ENCODE measurements around the gene UST. TPM values are rescaled to one million over a fixed set of nuclear protein-coding genes. Genes with fewer than 3 reads are reported as not detected.

The UST gene
- total RNA-seq, 1 donor from 2014 or later = 33.3 TPM

GRCh38 chr6:149107520-149107919 is 360.7 kb downstream of the UST start:
- TF ChIP-seq EZH2 (IDR thresholded peaks at IDR 0.05) (no peak), EZH2phosphoT487 (IDR thresholded peaks at IDR 0.05) (no peak), CTCF (IDR thresholded peaks at IDR 0.05) (no peak)
- DNase-seq (ENCODE audit: low spot score) = no peak
- H3K36me3 Mint-ChIP-seq = no peaks in the 10 kb centered on the region

GRCh38 chr6:149108038-149108748 is 361.4 kb downstream of the UST start:
- Histone ChIP-seq H3K4me2 (no peak overlapping the region), H3K9ac (no peak overlapping the region), H3K9me3 (ENCODE audit: low read depth) (no peaks in the 10 kb centered on the region), H3K27ac (no peak overlapping the region), H3K4me1 (peaks cover 7% of the 10 kb centered on the region), H3K36me3 (no peaks in the 10 kb centered on the region), H3K27me3 (no peaks in the 10 kb centered on the region), H4K20me1 (ENCODE audit: low read depth) (no peaks in the 10 kb centered on the region), H2AFZ (replicated peaks) (peak overlapping the region; percentile 99), H3K4me3 (no peak overlapping the region), H3K79me2 (ENCODE audit: low read depth) (no peaks in the 10 kb centered on the region), H3F3A (ENCODE audit: low read depth) (no peaks in the 10 kb centered on the region)
- Mint-ChIP-seq H3K4me3 (no peak overlapping the region), H3K36me3 (no peaks in the 10 kb centered on the region), H3K9me3 (peaks cover 4% of the 10 kb centered on the region), H3K27me3 (ENCODE audit: insufficient read depth, low read depth) (no peaks in the 10 kb centered on the region), H3K27ac (peak overlapping the region; percentile 80), H3K4me1 (peaks cover 10% of the 10 kb centered on the region)
- no peak for DNase-seq (ENCODE audit: low spot score)
- no peak for TF ChIP-seq CTCF (IDR thresholded peaks at IDR 0.05)
- TF ChIP-seq EZH2 (IDR thresholded peaks at IDR 0.05) = no peak
- no peak for TF ChIP-seq EZH2phosphoT487 (IDR thresholded peaks at IDR 0.05)

More at GRCh38 chr6:149107520-149107919, 360.7 kb downstream of the UST start:
- H2AFZ ChIP-seq (replicated peaks) = peak overlapping the region; percentile 99
- Mint-ChIP-seq H3K4me1 (peaks cover 10% of the 10 kb centered on the region), H3K4me3 (no peak overlapping the region), H3K9me3 (no peaks in the 10 kb centered on the region), H3K27ac (peak overlapping the region; percentile 80), H3K27me3 (ENCODE audit: insufficient read depth, low read depth) (no peaks in the 10 kb centered on the region)
- H3K9ac ChIP-seq = no peak overlapping the region
- H3K36me3 ChIP-seq = no peaks in the 10 kb centered on the region
- no peaks in the 10 kb centered on the region for H3K79me2 ChIP-seq (ENCODE audit: low read depth)
- no peaks in the 10 kb centered on the region for H3K9me3 ChIP-seq (ENCODE audit: low read depth)
- no peak overlapping the region for H3K27ac ChIP-seq
- no peak overlapping the region for H3K4me3 ChIP-seq
- H3K27me3 ChIP-seq = no peaks in the 10 kb centered on the region
- H3K4me1 ChIP-seq = peaks cover 7% of the 10 kb centered on the region
- H4K20me1 ChIP-seq (ENCODE audit: low read depth) = no peaks in the 10 kb centered on the region
- no peaks in the 10 kb centered on the region for H3F3A ChIP-seq (ENCODE audit: low read depth)
- no peak overlapping the region for H3K4me2 ChIP-seq

GRCh38 chr6:149108749-149109100 is 361.9 kb downstream of the UST start:
- Histone ChIP-seq H3K36me3 (no peaks in the 10 kb centered on the region), H3K27me3 (no peaks in the 10 kb centered on the region), H3K27ac (no peak overlapping the region), H3K9me3 (ENCODE audit: low read depth) (no peaks in the 10 kb centered on the region), H3K79me2 (ENCODE audit: low read depth) (no peaks in the 10 kb centered on the region), H4K20me1 (ENCODE audit: low read depth) (no peaks in the 10 kb centered on the region), H3K4me1 (peaks cover 7% of the 10 kb centered on the region), H2AFZ (replicated peaks) (peak overlapping the region; percentile 99), H3K4me3 (no peak overlapping the region), H3K9ac (no peak overlapping the region), H3F3A (ENCODE audit: low read depth) (no peaks in the 10 kb centered on the region), H3K4me2 (no peak overlapping the region)
- no peak for DNase-seq (ENCODE audit: low spot score)
- Mint-ChIP-seq H3K36me3 (no peaks in the 10 kb centered on the region), H3K27ac (peak overlapping the region; percentile 44), H3K9me3 (peaks cover 7% of the 10 kb centered on the region), H3K27me3 (ENCODE audit: insufficient read depth, low read depth) (no peaks in the 10 kb centered on the region), H3K4me1 (peaks cover 10% of the 10 kb centered on the region), H3K4me3 (no peak overlapping the region)
- TF ChIP-seq EZH2phosphoT487 (IDR thresholded peaks at IDR 0.05) = no peak
- no peak for TF ChIP-seq CTCF (IDR thresholded peaks at IDR 0.05)
- no peak for TF ChIP-seq EZH2 (IDR thresholded peaks at IDR 0.05)
